NCI-H345 treated with DMSO at 0.1 percent for 48 hours (cell line): ENCODE data around the gene GET4.

Experiments
- DNase-seq: peaks from one replicate; lab custom pipeline; 2025; ENCODE audit not compliant: unreplicated experiment; lab: John Stamatoyannopoulos, UW

The GET4 gene

DNA sequence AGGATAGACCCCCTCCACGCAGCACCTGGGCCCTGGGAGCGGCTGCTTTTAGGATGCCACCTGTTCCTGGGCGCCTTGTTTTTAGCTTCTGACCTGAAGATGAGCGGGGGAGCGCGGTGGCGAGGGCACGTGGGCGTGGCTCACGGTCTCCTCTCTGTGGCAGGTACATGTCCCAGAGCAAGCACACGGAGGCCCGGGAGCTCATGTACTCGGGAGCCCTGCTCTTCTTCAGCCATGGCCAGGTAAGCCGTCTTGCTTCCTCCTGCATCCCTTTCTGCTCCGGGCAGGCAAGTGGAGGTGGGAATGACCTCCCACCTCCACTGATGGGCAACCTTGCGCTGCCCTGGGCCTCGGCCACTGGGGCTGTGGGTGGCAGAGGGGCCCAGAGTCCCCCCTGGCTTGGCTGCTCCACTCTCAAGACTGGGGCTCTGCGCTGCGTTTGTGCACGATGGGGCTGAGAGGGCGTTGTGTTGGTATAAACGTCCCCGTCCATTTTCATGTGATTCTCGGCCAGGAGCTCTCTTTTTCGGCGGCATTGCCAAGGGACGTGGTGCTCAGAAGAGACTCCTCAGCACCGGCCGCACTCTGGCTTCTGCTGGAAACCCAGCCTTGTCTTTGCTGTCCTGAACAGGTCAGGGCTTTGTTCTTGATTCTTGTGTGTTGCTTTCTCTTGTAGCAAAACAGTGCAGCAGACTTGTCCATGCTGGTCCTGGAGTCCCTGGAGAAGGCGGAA lies 9.7 kb downstream of the GET4 start:
- no peak for DNase-seq

DNA sequence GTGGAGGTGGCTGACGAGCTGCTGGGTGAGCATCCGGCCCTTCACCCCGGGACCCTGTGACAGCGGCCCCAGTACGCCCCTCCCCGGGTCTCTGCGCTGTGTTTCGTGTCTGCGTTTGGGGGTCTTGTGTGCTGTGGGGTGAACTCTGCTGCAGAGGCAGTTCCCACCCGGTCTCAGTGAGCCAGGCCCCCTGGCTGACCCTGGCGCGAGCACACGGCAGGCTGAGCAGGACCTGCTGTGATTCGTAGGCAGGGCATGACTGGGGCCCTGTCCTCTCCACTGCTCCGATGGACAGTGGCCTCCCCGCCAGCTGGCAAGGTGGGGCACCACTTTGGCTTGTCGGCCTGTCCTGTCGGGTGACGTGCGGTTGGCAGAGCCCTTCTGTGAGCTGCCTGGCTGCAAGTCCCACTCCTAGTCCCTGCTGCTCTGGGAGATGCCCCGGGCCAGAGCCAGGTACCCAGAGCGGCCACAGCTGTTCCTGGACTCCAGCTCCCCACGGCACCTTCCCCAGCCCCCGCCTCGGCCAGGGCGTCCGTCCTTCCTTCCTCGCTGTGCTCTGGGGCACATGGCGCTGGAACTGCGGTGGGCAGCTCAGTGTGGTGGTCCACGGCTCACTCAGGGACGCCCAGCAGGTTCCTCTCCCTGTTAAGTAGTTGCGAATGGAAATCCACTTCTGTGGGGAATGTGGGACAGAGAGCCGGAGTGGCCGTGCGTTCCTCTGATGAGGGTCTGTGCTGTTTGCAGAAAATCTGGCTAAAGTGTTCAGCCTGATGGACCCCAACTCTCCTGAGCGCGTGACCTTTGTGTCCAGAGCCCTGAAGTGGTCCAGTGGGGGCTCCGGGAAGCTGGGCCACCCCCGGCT lies 10.5 kb downstream of the GET4 start:
- no peak for DNase-seq

DNA sequence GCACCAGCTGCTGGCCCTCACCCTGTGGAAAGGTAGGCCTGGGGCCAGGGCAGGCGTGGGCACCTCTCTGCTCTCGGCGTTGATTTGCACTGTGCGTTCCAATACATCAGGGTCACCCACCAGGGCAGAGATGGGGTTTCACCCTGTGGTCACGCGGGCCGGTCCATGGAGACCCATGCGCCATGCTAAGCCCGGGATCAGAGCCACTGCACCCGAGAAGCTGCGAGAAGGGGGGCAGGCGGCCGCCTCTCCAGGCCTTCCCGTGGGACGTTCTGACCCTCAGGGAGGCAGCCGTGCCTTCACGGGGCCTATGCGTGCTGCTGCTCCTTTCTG lies 11.1 kb downstream of the GET4 start:
- DNase-seq: no peak

DNA sequence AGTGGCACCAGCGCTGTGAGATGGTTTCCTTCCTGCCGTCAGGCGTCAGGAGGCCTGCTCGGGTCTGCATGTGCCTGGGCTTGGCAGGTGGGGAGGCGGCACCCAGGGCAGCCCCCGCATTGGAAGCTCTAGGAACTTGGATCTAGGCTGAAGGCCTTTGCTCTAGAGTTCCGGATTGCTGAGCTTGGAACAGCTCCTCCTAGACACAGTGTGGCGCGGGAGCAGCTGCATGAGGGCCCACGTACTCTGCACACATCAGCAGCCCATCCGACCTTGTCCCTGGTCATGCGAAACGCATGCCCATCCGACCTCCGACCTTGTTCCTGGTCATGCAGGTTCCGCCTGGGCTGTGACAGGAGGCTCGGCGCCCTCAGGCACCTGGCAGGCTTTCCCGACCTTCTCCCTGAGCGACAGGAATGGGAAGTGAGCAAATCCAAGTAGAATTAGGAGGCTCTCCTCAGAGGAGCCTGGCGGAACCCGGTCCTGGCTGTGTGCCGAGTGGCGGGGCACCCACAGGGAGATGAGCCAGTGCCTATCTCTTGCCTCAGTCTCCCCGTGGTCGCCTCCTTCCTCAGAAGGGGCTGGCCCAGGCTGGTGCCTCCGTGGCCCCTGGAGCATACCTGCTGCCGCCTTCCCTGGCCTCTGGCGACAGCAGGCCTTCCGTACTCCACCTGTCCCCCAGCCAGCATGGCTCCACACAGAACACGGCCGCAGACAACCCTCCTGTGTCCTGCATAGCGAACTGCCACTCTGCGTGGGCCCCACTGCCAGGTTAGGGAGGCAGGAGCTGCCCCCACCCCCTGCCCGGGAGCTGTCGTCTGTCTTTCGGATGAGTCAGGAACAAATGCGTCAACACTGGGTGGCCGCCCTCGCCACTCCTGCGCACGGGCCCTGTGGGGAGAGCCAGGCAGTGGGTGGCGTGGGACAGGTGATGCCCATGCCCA lies 12.0 kb downstream of the GET4 start:
- no peak for DNase-seq

DNA sequence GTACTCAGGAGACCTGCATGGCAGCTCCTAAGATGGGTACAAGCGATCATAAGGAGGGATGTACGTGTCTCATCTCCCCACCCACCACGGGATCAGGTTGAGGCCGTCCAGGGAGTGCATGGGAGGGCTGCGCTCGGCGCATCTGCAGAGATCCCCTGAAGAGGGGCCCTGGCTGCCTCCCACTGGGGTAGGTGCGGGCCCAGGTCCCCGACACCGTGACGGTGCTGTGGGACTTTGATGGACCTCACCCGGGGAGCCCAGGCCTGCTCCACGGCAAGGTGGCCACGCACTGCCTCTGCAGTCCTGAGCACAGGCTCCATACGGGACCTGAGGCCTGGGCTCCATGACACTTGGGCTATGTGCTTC lies 12.7 kb downstream of the GET4 start:
- no peak for DNase-seq

DNA sequence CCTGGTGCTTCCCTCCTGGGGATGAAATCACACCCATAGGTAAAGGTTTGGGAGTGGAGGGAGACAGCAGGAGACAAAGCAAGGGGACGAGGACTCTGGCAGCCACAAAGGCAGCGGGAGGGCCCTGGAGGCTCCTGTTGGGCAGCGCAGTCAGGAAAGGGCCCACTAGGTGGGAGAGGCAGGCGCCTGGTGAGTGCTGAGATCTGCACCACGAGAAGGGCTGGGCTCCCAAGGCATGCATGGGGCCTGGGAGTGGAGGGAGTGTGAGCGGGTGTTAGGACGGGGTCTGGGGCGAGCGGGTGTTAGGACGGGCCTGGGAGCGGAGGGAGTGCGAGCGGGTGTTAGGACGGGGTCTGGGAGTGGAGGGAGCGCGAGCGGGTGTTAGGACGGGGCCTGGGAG lies 13.0 kb downstream of the GET4 start:
- DNase-seq: no peak

DNA sequence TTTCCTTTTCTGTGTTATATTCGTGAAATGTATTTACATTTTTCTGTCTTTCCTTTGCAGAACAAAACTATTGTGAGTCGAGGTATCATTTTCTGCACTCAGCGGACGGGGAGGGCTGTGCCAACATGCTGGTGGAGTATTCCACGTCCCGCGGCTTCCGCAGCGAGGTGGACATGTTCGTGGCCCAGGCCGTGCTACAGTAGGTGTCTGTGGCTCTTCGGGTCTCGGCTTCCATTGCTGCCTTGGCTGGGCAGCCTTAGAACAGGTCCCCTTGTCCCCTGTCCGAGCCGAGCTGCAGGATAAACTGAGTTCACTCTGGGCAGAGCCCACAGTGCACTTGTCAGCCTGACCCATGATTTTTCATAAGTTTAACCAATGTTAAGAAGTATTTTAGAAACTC lies 14.5 kb downstream of the GET4 start:
- no peak for DNase-seq

DNA sequence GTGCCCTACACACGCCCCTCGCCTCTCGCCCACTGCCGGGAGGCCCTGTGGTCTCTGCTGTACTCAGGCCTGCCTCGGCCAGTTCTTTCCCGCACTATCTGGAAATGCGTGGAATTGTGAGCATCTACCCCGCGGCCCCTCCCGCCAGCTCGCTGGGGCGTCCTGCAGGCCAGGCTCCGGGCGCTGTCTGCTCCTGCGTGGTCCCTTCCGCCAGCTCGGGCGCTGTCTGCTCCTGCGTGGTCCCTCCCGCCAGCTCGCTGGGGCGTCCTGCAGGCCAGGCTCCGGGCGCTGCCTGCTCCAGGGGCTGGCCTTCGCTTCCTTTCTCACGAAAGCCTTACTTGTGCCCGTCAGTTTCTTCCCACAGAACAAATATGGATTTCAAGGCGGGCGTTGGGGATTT lies 14.9 kb downstream of the GET4 start:
- DNase-seq: no peak

DNA sequence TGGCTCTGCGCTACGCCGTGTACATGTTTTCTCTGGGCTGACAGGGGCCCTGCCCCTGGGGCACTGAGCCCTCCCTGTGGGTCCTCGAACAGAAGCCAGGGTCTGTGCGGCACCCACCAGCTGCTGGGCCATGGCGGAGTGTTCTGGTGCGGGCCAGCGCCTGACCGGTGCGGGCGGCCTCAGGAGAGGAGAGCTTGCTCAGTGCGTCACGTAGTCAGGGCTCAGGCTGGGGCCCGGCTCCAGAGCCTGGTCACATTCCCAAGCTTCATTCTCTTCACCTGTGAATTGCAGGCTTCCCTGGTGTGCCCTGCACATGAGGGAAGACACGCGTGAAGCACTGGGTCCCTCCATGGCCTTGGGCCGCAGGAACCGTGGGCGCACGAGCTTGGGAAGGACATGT lies 15.5 kb downstream of the GET4 start:
- DNase-seq: no peak

DNA sequence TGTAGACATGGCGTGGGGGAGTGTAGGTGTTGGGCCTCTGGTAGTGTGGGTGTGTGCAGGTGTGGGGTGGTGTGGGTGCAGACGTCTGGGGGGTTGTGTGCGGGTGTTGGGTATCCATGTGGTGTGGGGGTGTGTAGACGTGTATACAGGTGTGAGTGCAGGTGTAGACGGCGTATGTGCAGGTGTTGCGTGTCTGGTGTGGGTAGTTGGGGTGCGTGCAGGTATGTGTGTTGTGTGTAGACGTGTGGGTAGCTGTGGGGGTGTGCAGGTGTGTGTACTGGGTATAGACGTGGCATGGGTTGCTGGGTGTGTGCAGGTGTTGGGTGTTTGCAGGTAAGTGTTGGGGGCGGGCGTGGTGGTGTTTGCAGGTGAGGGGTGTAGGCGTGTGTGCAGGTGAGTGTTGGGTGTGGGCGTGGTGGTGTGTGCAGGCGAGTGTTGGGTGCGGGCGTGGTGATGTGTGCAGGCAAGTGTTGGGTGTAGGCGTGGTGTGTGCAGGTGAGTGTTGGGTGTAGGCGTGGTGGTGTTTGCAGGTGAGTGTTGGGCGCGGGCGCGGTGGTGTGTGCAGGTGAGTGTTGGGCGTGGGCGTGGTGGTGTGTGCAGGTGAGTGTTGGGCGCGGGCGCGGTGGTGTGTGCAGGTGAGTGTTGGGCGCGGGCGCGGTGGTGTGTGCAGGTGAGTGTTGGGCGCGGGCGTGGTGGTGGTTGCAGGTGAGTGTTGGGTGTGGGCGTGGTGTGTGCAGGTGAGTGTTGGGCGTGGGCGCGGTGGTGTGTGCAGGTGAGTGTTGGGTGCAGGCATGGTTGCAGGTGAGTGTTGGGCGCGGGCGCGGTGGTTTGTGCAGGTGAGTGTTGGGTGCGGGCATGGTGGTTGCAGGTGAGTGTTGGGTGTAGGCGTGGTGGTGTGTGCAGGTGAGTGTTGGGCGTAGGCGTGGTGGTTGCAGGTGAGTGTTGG lies 16.6 kb downstream of the GET4 start:
- no peak for DNase-seq

DNA sequence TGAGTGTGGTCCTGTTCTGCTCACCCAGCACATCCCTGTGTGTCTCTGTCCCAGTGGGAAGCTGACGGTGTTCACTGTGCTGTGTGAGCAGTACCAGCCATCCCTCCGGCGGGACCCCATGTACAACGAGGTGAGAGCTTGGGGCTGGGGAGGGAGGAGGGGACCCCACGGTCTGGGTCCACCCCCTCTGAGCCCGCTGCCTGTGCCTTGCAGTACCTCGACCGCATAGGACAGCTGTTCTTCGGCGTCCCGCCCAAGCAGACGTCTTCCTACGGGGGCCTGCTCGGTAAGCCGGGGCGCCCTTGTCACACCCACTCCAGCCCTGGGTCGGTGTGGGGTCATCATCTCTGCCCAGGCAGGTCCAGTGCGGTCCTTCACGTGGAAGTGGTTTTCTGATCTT lies 17.3 kb downstream of the GET4 start:
- DNase-seq: no peak

DNA sequence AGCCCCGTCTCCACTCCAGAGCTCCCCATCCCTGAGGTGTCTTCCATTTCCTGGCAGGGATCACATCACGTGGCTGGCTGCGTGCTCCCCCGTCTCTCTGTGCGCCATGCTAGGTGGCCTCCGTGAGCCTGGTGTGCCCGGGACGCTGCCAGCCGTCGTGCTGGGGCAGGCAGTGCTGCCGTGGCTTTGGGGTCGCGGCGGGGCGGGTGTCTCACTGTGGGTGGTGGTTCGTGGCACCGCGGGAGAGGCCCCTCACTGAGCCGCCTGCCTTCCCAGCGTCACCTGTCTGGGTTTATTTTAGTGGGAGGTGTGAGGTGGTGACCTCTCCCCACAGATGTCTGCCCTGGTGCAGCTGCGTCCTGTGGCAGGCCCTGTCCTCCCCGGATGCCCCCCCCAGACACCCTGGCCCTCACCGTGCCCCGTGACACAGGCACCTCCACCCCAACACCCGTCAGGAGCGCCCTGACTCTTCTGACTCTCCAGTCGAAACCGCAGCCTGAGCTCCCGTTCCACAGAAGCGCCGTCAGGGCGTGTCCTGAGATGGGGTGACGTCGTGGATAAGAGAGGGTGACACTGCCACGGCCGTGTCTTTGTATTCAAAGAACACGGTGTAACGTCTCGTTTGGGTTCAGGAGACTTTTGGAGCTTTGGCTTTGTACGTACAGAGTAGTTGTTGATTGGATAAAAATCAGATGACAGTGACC lies 18.0 kb downstream of the GET4 start:
- DNase-seq: no peak

DNA sequence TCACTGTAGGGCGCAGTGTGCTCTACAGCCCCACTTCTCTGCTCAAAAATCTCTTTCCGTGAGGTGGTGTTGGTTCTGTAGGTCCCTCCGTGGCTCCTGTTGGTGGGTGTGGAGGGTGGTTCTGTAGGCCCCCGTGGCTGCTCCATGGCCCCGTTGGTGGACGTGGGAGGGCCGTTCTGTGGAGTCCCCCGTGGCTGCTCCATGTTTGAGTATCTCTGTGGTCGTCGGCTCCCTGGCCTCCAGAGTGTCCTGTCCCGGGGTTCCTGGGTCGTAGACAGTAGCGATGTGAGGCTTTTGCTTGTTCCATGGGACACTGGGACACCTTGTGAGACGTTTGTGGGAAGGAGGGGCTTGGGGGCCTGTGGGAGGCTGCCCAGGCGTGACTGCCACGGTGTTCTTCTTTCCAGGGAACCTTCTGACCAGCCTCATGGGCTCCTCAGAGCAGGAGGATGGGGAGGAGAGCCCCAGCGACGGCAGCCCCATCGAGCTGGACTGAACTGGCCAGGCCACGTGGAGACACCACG lies 18.6 kb downstream of the GET4 start:
- no peak for DNase-seq

DNA sequence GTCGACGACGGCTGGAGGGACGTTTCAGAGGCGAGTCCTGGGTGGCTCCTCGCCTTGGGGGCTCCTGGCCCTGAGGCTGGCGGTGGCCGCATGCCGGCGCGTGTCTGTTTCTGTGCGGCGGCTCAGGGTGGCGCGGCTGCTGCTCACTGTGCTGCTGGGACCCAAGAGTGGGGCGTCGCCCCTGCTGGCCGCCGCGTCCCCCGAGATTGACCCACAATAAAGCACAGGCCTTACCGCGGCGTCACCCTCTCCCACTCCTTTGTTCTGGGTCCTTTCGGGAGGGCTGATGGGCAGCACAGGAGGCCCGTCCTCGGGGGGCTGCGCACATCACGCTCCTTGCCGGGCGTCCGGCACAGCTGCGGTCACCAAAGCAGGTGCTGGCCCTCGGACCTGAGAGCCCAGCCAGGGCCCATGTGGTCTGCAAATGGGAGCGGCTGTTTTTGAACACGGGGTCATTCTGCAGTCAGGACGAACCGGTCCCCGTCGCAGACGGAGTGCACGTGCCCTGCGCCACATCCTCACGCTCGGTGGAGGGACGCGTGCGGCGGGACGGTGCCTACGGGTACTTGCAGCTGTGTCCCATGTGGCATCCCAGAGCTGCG lies 19.2 kb downstream of the GET4 start:
- DNase-seq: no peak

DNA sequence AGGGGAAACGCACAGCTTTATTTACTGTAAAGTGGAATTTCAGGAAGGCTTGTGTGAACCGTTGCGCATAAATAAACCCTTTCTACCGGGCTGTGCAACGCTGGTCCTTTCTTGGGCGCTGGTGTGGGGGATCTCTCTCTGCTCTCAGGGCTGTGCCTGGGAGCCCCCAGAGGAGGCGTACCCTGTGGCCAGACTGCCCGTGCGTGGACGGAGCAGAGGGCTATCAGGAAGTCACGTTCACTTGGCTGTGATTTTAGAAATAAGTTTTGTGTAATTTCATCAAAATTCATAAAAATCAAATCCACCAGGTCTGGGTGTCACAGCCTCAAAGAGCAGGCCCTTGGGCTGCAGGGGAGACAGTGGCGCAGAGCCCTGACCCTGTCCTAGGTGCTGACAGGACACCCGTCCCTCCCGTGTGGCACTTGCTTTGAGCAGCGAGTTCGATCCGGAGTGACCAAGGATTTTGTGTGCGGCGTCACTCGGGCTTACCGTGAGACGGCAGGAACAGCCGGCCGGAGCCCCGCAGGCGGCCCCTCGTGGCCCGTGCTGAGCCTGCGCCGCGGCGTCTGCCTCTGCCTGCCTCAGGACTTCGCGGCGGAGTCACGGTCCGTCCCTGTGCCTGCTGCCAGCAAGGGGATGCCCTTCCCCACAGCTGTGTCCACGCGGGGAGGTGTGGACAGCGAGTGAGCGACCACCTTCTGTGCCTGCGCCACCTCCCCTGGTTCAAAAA lies 20.2 kb downstream of the GET4 start:
- no peak for DNase-seq

DNA sequence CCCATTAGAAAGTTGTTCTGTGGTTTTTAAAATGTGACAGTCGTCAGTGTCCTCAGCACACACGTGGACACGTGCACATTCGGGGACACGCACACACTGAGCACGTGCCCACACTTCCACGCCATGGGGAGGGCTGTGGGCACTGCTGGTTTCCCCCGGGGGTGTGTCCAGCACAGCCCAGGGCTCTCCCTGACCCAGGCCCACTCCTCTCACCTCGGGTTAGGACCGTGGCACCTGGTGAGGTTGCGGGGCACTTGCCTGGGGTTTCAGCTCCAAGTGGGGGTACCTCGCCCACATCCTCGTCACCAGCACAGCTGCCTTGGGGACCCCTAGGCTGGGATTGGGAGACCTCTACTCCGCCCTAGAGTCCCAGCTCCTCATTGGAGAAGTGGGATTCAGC lies 20.7 kb downstream of the GET4 start:
- no peak for DNase-seq

DNA sequence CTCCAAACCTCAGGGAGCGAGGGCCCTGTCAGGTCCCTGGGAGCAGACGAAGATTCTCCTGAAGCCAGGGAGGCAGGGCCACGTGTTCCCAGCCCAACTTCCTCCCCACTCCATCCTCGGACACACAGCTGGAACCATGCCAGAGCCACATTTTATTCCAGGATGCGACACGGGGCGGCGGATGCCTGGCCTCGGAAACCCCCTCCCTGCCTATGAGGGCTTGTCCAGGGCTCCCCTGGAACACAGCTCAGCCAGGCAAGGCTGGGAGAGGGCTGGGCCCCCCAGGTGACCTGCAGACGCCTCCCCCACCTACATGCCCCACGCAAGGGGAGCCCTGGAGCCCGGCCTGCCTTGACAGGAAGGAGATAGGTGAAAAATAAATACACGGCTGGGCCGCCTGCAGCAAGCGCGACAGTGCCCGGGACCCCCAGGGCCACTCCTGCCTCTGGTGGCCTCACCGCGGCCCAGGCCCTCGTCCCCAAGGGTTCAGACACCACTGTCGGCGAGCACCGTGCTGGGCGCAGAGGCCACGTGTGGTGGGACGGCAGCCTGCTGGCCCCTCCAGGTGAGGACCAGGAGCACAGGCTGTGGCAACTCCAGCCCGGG lies 21.5 kb downstream of the GET4 start:
- no peak for DNase-seq

DNA sequence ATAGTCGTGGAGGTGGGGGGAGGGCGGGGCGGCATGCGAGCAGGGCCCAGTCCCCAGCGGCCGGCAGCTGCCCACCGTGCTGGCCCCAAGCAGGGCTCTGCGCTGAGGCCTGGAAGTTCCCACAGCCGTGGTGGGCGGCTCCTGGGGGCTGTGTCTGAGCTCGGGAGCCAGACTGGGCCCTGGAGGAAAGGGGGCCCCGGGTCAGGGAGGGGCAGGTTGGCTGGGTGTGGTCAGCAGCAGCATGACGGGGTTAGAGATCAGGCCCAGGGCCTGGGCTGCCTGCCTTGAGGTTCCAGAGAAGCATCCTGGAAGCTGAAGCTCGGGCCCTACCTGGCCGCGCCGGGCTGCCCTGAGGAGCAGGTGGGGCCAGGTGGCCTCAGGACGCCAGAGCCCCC lies 22.1 kb downstream of the GET4 start:
- no peak for DNase-seq
